ENCODE data around the gene XYLT2.
A peak's percentile ranks its signal among the peaks of the same experiment; 100 is the strongest.

XYLT2 gene

GRCh38 chr17:50365649-50366393, 19.9 kb downstream of the XYLT2 start:
- Histone ChIP-seq H3K36me3 (ENCODE audit: insufficient read depth, low read length) (peaks cover 52% of the 10 kb centered on the region), H3K9me3 (ENCODE audit: insufficient read depth, low read depth, low read length) (no peaks in the 10 kb centered on the region)
- 95% methylated on average over 14 of the region's 14 CpGs for WGBS

GRCh38 chr17:50367401-50367800, 21.5 kb downstream of the XYLT2 start:
- Histone ChIP-seq H3K36me3 (ENCODE audit: insufficient read depth, low read length) (peaks cover 60% of the 10 kb centered on the region), H3K9ac (ENCODE audit: low read depth, low read length) (no peak overlapping the region), H3K27me3 (ENCODE audit: insufficient read depth, low read length) (no peaks in the 10 kb centered on the region), H3K4me1 (ENCODE audit: insufficient read depth, low read length) (peaks cover 20% of the 10 kb centered on the region), H3K27ac (ENCODE audit: low read depth, low read length) (no peak overlapping the region), H3K9me3 (ENCODE audit: insufficient read depth, low read depth, low read length) (no peaks in the 10 kb centered on the region), H3K4me3 (ENCODE audit: low read length) (no peak overlapping the region)
- WGBS: 94% methylated on average over 1 of the region's 1 CpG

More at GRCh38 chr17:50365649-50366393, 19.9 kb downstream of the XYLT2 start:
- no peak overlapping the region for H3K27ac ChIP-seq (ENCODE audit: low read depth, low read length)
- no peaks in the 10 kb centered on the region for H3K27me3 ChIP-seq (ENCODE audit: insufficient read depth, low read length)
- H3K9ac ChIP-seq (ENCODE audit: low read depth, low read length): no peak overlapping the region
- peaks cover 20% of the 10 kb centered on the region for H3K4me1 ChIP-seq (ENCODE audit: insufficient read depth, low read length)
- H3K4me3 ChIP-seq (ENCODE audit: low read length): no peak overlapping the region

GRCh38 chr17:50370052-50370451, 24.1 kb downstream of the XYLT2 start:
- Histone ChIP-seq H3K4me1 (ENCODE audit: insufficient read depth, low read length) (peaks cover 12% of the 10 kb centered on the region), H3K9me3 (ENCODE audit: insufficient read depth, low read depth, low read length) (no peaks in the 10 kb centered on the region), H3K4me3 (ENCODE audit: low read length) (no peak overlapping the region), H3K36me3 (ENCODE audit: insufficient read depth, low read length) (peaks cover 62% of the 10 kb centered on the region), H3K27me3 (ENCODE audit: insufficient read depth, low read length) (no peaks in the 10 kb centered on the region), H3K9ac (ENCODE audit: low read depth, low read length) (no peak overlapping the region), H3K27ac (ENCODE audit: low read depth, low read length) (no peak overlapping the region)
- WGBS: 95% methylated on average over 5 of the region's 5 CpGs

- no peak overlapping the region for H3K27ac ChIP-seq (ENCODE audit: low read depth, low read length)
- H3K4me3 ChIP-seq (ENCODE audit: low read length): peak overlapping the region; percentile 90
These were observed 25.6 kb downstream of the XYLT2 start for GRCh38 chr17:50371526-50371925.

GRCh38 chr17:50372222-50372757, 26.4 kb downstream of the XYLT2 start:
- WGBS: 19% methylated on average over 13 of the region's 14 CpGs
- H3K36me3 ChIP-seq (ENCODE audit: insufficient read depth, low read length): peaks cover 67% of the 10 kb centered on the region
- H3K4me1 ChIP-seq (ENCODE audit: insufficient read depth, low read length): peaks cover 7% of the 10 kb centered on the region; the same call in 1 of the 2 replicates
- no peak overlapping the region; the same call in 1 of the 2 replicates for H3K27ac ChIP-seq (ENCODE audit: low read depth, low read length)
- H3K27me3 ChIP-seq (ENCODE audit: insufficient read depth, low read length): no peaks in the 10 kb centered on the region
- H3K9me3 ChIP-seq (ENCODE audit: insufficient read depth, low read depth, low read length): no peaks in the 10 kb centered on the region
- peak overlapping the region; percentile 90 for H3K4me3 ChIP-seq (ENCODE audit: low read length)
- H3K9ac ChIP-seq (ENCODE audit: low read depth, low read length): peak overlapping the region; percentile 95

More at GRCh38 chr17:50371526-50371925, 25.6 kb downstream of the XYLT2 start:
- no peaks in the 10 kb centered on the region for H3K9me3 ChIP-seq (ENCODE audit: insufficient read depth, low read depth, low read length)
- WGBS: 93% methylated on average over 2 of the region's 2 CpGs
- H3K27me3 ChIP-seq (ENCODE audit: insufficient read depth, low read length): no peaks in the 10 kb centered on the region
- H3K36me3 ChIP-seq (ENCODE audit: insufficient read depth, low read length): peaks cover 68% of the 10 kb centered on the region
- H3K9ac ChIP-seq (ENCODE audit: low read depth, low read length): no peak overlapping the region
- H3K4me1 ChIP-seq (ENCODE audit: insufficient read depth, low read length): peaks cover 7% of the 10 kb centered on the region; the same call in 1 of the 2 replicates

- Histone ChIP-seq H3K27me3 (ENCODE audit: insufficient read depth, low read length) (no peaks in the 10 kb centered on the region), H3K36me3 (ENCODE audit: insufficient read depth, low read length) (peaks cover 64% of the 10 kb centered on the region), H3K4me3 (ENCODE audit: low read length) (peak within 1 kb of the TSS; percentile 90), H3K27ac (ENCODE audit: low read depth, low read length) (peak within 1 kb of the TSS; percentile 90), H3K9ac (ENCODE audit: low read depth, low read length) (peak within 1 kb of the TSS; percentile 95), H3K4me1 (ENCODE audit: insufficient read depth, low read length) (peaks cover 7% of the 10 kb centered on the region; the same call in 1 of the 2 replicates), H3K9me3 (ENCODE audit: insufficient read depth, low read depth, low read length) (no peaks in the 10 kb centered on the region)
- WGBS: 2% methylated on average over 42 of the region's 42 CpGs
These were observed 27.0 kb downstream of the XYLT2 start, which contains the start of the genes EME1 and MRPL27 for GRCh38 chr17:50372758-50373556. TSS of gene EME1 (plus strand) at chr17:50373229. CDS start at chr17:50375209, 1,980 bp downstream. TSS of gene MRPL27 (minus strand) at chr17:50373184. CDS start at chr17:50373170, 14 bp downstream.

- Histone ChIP-seq H3K27ac (ENCODE audit: low read depth, low read length) (no peak overlapping the region), H3K4me1 (ENCODE audit: insufficient read depth, low read length) (peaks cover 7% of the 10 kb centered on the region; the same call in 1 of the 2 replicates), H3K9ac (ENCODE audit: low read depth, low read length) (peak overlapping the region; percentile 95), H3K4me3 (ENCODE audit: low read length) (peak overlapping the region; percentile 90), H3K27me3 (ENCODE audit: insufficient read depth, low read length) (no peaks in the 10 kb centered on the region), H3K36me3 (ENCODE audit: insufficient read depth, low read length) (peaks cover 60% of the 10 kb centered on the region), H3K9me3 (ENCODE audit: insufficient read depth, low read depth, low read length) (no peaks in the 10 kb centered on the region)
- 100% methylated on average over 1 of the region's 2 CpGs for WGBS
These were observed 27.8 kb downstream of the XYLT2 start for GRCh38 chr17:50373705-50374104.

GRCh38 chr17:50375858-50376538, 30.1 kb downstream of the XYLT2 start:
- Histone ChIP-seq H3K9ac (ENCODE audit: low read depth, low read length) (no peak overlapping the region), H3K27me3 (ENCODE audit: insufficient read depth, low read length) (no peaks in the 10 kb centered on the region), H3K9me3 (ENCODE audit: insufficient read depth, low read depth, low read length) (no peaks in the 10 kb centered on the region), H3K36me3 (ENCODE audit: insufficient read depth, low read length) (peaks cover 61% of the 10 kb centered on the region), H3K4me1 (ENCODE audit: insufficient read depth, low read length) (peaks cover 7% of the 10 kb centered on the region; the same call in 1 of the 2 replicates), H3K27ac (ENCODE audit: low read depth, low read length) (no peak overlapping the region), H3K4me3 (ENCODE audit: low read length) (no peak overlapping the region)
- WGBS: 90% methylated on average over 3 of the region's 5 CpGs

GRCh38 chr17:50379351-50380132, 33.6 kb downstream of the XYLT2 start:
- H3K4me1 ChIP-seq (ENCODE audit: insufficient read depth, low read length): no peaks in the 10 kb centered on the region
- no peaks in the 10 kb centered on the region for H3K27me3 ChIP-seq (ENCODE audit: insufficient read depth, low read length)
- H3K9ac ChIP-seq (ENCODE audit: low read depth, low read length): no peak overlapping the region
- no peak overlapping the region for H3K4me3 ChIP-seq (ENCODE audit: low read length)
- 94% methylated on average over 6 of the region's 6 CpGs for WGBS
- H3K9me3 ChIP-seq (ENCODE audit: insufficient read depth, low read depth, low read length): no peaks in the 10 kb centered on the region
- no peak overlapping the region for H3K27ac ChIP-seq (ENCODE audit: low read depth, low read length)
- peaks cover 89% of the 10 kb centered on the region for H3K36me3 ChIP-seq (ENCODE audit: insufficient read depth, low read length)

Measured in HUES64 (cell line).